A549 (cell line): Measurements from ENCODE around the gene PDCL2. TPM values are rescaled to one million over a fixed set of nuclear protein-coding genes. Genes with fewer than 3 reads are reported as not detected.

Experiments used
- ATAC-seq, 2 experiments: fragments of 200-7000 bp in 1 of 2; fragments of >200 bp in 1 of 2; cut with Nextera tagmentation in 1 of 2; cut with Tn5 transposase in 1 of 2; 3 replicates each; pipeline versions ENCODE4 v1.8.0 to v1.9.1; 2018 to 2020; ENCODE audit warnings: mild to moderate bottlenecking in 1 of 2, moderate library complexity in 1 of 2
- CTCF ChIA-PET: fragments of 300-600 bp; sonication (Branson Sonifier 250); formaldehyde crosslinking; extraction: SDS; loops from one replicate; lab custom pipeline; 2021; ENCODE audit warnings: antibody characterized with exemption, inconsistent platforms; lab: Yijun Ruan, JAX
- POLR2A ChIA-PET: fragments of 350-600 bp; formaldehyde crosslinking; extraction: SDS; loops from one replicate; lab custom pipeline; 2021; ENCODE audit warnings: antibody characterized with exemption, inconsistent platforms; lab: Yijun Ruan, JAX
- DNase-seq, 2 experiments: peaks; one replicate each; pipeline versions ENCODE4 v3.0.0 to v3.0.0-alpha.2; 2011 to 2016; ENCODE audit warnings: low read depth in 1 of 2, low spot score in 1 of 2
- FAIRE-seq: peaks from 2 replicates; lab custom pipeline; 2011; peaks lifted over from hg19 to GRCh38; lab: Jason Lieb, UNC
- H3K27ac ChIP-seq, 2 experiments: fragments of >200 bp; sonication (Bioruptor Twin); formaldehyde crosslinking; 3 replicates each; pipeline ENCODE4 v1.5.1; 2016 to 2017
- H3K4me1 ChIP-seq: fragments of >200 bp; sonication (Bioruptor Twin); formaldehyde crosslinking; 3 replicates; pipeline ENCODE4 v1.6.1; 2016
- H3K4me2 ChIP-seq: fragments of >200 bp; sonication (Bioruptor Twin); formaldehyde crosslinking; 3 replicates; pipeline ENCODE4 v1.6.1; 2016
- H3K4me3 ChIP-seq: fragments of >200 bp; sonication (Bioruptor Twin); formaldehyde crosslinking; 3 replicates; pipeline ENCODE4 v1.5.1; 2016
- H3K9me3 ChIP-seq: fragments of >200 bp; sonication (Bioruptor Twin); formaldehyde crosslinking; 3 replicates; pipeline ENCODE4 v1.6.1; 2016
- BHLHE40 ChIP-seq: IDR thresholded peaks from 2 replicates; pipeline ENCODE4 v1.6.1; 2012; ENCODE audit warnings: low read depth, low read length, inconsistent platforms
- CEBPB ChIP-seq, 2 experiments: fragments of >200 bp in 1 of 2; sonication (Bioruptor Twin) in 1 of 2; formaldehyde crosslinking in 1 of 2; IDR thresholded peaks; 2 replicates each; pipeline ENCODE4 v1.6.1; 2012 to 2016
- CHD2 ChIP-seq: fragments of 150-350 bp; IDR thresholded peaks from 2 replicates; pipeline ENCODE4 v1.6.1; 2014; ENCODE audit warnings: low read length; ENCODE audit not compliant: partially characterized antibody
- CHD4 ChIP-seq: fragments of 200-600 bp; sonication (generic); IDR thresholded peaks from 2 replicates; pipeline ENCODE4 v1.6.1; 2016; ENCODE audit warnings: antibody characterized with exemption, mild to moderate bottlenecking, borderline replicate concordance
- E2F6 ChIP-seq: IDR thresholded peaks from 2 replicates; pipeline ENCODE4 v1.6.1; 2012; ENCODE audit warnings: low read depth, borderline replicate concordance
- EHMT2 ChIP-seq: fragments of 200-600 bp; sonication (generic); IDR thresholded peaks from 2 replicates; pipeline ENCODE4 v1.6.1; 2016; ENCODE audit warnings: antibody characterized with exemption, low read depth, mild to moderate bottlenecking, moderate library complexity
- ELK1 ChIP-seq: fragments of 150-350 bp; IDR thresholded peaks from 2 replicates; pipeline ENCODE4 v1.6.1; 2014; ENCODE audit warnings: low read depth, mild to moderate bottlenecking, low read length
- HDAC2 ChIP-seq: fragments of 200-600 bp; sonication (generic); IDR thresholded peaks from 2 replicates; pipeline ENCODE4 v1.6.1; 2016
- HEYL ChIP-seq: fragments of 250-450 bp; sonication (Bioruptor Pico); IDR thresholded peaks from 2 replicates; pipeline ENCODE4 v1.8.0; 2021; ENCODE audit warnings: mild to moderate bottlenecking, moderate library complexity
- HOXB5 ChIP-seq: fragments of 250-450 bp; sonication (Bioruptor Pico); IDR thresholded peaks from 2 replicates; pipeline ENCODE4 v1.5.0; 2020; ENCODE audit warnings: mild to moderate bottlenecking, moderate library complexity
- JUN ChIP-seq, 2 experiments: fragments of >200 bp; sonication (Bioruptor Twin); formaldehyde crosslinking; IDR thresholded peaks; 2 replicates in 1 of 2; 3 replicates in 1 of 2; pipeline ENCODE4 v1.6.1; 2016 to 2017
- KDM1A ChIP-seq: fragments of 200-600 bp; sonication (generic); IDR thresholded peaks from 2 replicates; pipeline ENCODE4 v1.6.1; 2016; ENCODE audit warnings: low read depth, mild to moderate bottlenecking
- KDM5A ChIP-seq: fragments of 200-600 bp; sonication (generic); IDR thresholded peaks from 2 replicates; pipeline ENCODE4 v1.6.1; 2016; ENCODE audit warnings: antibody characterized with exemption, mild to moderate bottlenecking
- NPAS2 ChIP-seq: fragments of 250-450 bp; sonication (Bioruptor Pico); IDR thresholded peaks from 2 replicates; pipeline ENCODE4 v1.8.0; 2022; ENCODE audit warnings: mild to moderate bottlenecking, moderate library complexity, borderline replicate concordance
- NR3C1 ChIP-seq: fragments of >200 bp; sonication (Bioruptor Twin); formaldehyde crosslinking; IDR thresholded peaks from 3 replicates; pipeline ENCODE4 v1.6.1; 2017
- POLR2A ChIP-seq: IDR thresholded peaks from 2 replicates; pipeline ENCODE4 v1.6.1; 2012; ENCODE audit warnings: mild to moderate bottlenecking, low read length
- POLR2AphosphoS2 ChIP-seq: conservative IDR thresholded peaks from 2 replicates; pipeline ENCODE4 v1.6.1; 2012; ENCODE audit warnings: low read length, improper control_type of control experiment, inconsistent platforms
- RCOR1 ChIP-seq: fragments of 150-350 bp; IDR thresholded peaks from 2 replicates; pipeline ENCODE4 v1.6.1; 2014; ENCODE audit warnings: antibody characterized with exemption, low read length, low read depth
- REST ChIP-seq: fragments of 200-600 bp; sonication (generic); IDR thresholded peaks from 2 replicates; pipeline ENCODE4 v1.6.1; 2016; ENCODE audit warnings: antibody characterized with exemption, mild to moderate bottlenecking, moderate library complexity
- SMC3 ChIP-seq: fragments of >200 bp; sonication (Bioruptor Twin); formaldehyde crosslinking; IDR thresholded peaks from 3 replicates; pipeline ENCODE4 v1.6.1; 2018; ENCODE audit warnings: inconsistent platforms
- TFCP2L1 ChIP-seq: fragments of 250-450 bp; sonication (Bioruptor Pico); IDR thresholded peaks from 2 replicates; pipeline ENCODE4 v1.5.0; 2021; ENCODE audit warnings: mild to moderate bottlenecking
- WGBS: methylation state at CpG from one replicate; pipeline ENCODE4 v1.1.6; 2017; ENCODE audit errors: missing lambda C conversion rate; 5-methylcytosine and 5-hydroxymethylcytosine counted together
- polyA plus RNA-seq, 4 experiments: library from polyadenylated mRNA; depleted of rRNA in 3 of 4; stranded (reverse); fragments of >200 nt; fragmentation: RNase III in 1 of 4; extraction: RNeasy Plus Mini Kit Qiagen cat#74134 plus additional on column Dnase treatment in 1 of 4; gene quantifications; 2 replicates in 3 of 4; 3 replicates in 1 of 4; pipeline ENCODE4 v1.2.3, GENCODE V29; 2011 to 2017
- TF ChIP-seq, protein P1 (sequence below): fragments of 250-450 bp; sonication (Bioruptor Pico); IDR thresholded peaks from 2 replicates; pipeline ENCODE4 v1.5.0; 2020; ENCODE audit warnings: low read depth, mild to moderate bottlenecking, moderate library complexity

Gene PDCL2
- polyA plus RNA-seq, 2 of the 4 experiments (the other 2 are of a cell fraction) = not detected

DNA sequence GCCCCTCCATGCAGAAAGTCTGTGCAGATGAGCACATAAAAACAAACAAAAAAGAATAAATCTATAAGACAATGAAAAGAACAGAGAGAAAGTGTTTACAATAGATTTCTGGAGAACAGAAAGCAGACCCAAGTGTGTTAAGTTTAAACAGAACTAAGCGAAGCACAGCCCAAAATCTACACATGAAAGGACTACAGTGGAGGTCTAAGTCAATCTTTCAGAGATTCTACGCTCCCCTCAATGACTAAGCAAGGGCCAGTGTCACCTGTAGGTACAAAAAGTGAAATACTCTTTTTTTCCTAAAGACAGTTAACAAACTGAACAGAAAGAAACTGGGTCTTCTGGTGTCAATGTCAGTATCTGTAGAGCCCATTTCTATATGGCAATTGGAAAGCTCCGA is 63.6 kb downstream of the PDCL2 start:
- ATAC-seq = no peak
- CTCF ChIA-PET = interaction anchor here (1.2 kb wide), 1 partner anchor 183 kb away, joined by 3 read pairs; the partner anchor contains the start of gene SRD5A3
- TF ChIP-seq NR3C1 (no peak), RCOR1 (no peak), SMC3 (no peak)
- FAIRE-seq = no peak
- Histone ChIP-seq H3K27ac (no peak overlapping the region), H3K9me3 (peaks cover 9% of the 10 kb centered on the region; the same call in 1 of the 3 replicates), H3K4me1 (peaks cover 6% of the 10 kb centered on the region; the same call in 2 of the 3 replicates), H3K4me3 (no peak overlapping the region), H3K4me2 (no peak overlapping the region)
- no peak for DNase-seq
- POLR2A ChIA-PET = no interaction called here
- WGBS = 94% methylated on average over 3 of the region's 3 CpGs

GRCh38 chr4:55524844-55525571 is 67.0 kb downstream of the PDCL2 start:
- H3K27ac ChIP-seq = peak overlapping the region; percentile 21 to 64; a peak in 3 of 6 replicates
- POLR2A ChIA-PET = no interaction called here
- H3K4me2 ChIP-seq = peak overlapping the region; percentile 22; the same call in 2 of the 3 replicates
- no peaks in the 10 kb centered on the region for H3K9me3 ChIP-seq
- TF ChIP-seq RCOR1 = no peak
- no peak for TF ChIP-seq TFCP2L1 (CRISPR knock-in tag)
- no peak for TF ChIP-seq HOXB5 (CRISPR knock-in tag)
- TF ChIP-seq, protein P1, sequence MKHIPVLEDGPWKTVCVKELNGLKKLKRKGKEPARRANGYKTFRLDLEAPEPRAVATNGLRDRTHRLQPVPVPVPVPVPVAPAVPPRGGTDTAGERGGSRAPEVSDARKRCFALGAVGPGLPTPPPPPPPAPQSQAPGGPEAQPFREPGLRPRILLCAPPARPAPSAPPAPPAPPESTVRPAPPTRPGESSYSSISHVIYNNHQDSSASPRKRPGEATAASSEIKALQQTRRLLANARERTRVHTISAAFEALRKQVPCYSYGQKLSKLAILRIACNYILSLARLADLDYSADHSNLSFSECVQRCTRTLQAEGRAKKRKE = no peak
- no peak for TF ChIP-seq E2F6
- TF ChIP-seq REST = no peak
- no peak for TF ChIP-seq CEBPB (IDR thresholded peaks at IDR 0.05)
- TF ChIP-seq NPAS2 (CRISPR knock-in tag) = no peak
- no peak for TF ChIP-seq CHD2
- no peak for TF ChIP-seq HEYL (CRISPR knock-in tag)
- TF ChIP-seq HDAC2 = no peak
- no peak for TF ChIP-seq POLR2AphosphoS2
- peaks cover 6% of the 10 kb centered on the region; the same call in 2 of the 3 replicates for H3K4me1 ChIP-seq
- no peak overlapping the region for H3K4me3 ChIP-seq
- DNase-seq = no peak
- ATAC-seq = no peak
- WGBS = 90% methylated on average over 4 of the region's 4 CpGs
- CTCF ChIA-PET = no interaction called here
- no peak for FAIRE-seq

- DNase-seq (no peak), ATAC-seq (no peak), FAIRE-seq (no peak)
- no peak overlapping the region for H3K4me3 ChIP-seq
- H3K4me2 ChIP-seq = no peak overlapping the region
- POLR2A ChIA-PET = no interaction called here
- no peaks in the 10 kb centered on the region for H3K4me1 ChIP-seq
- H3K9me3 ChIP-seq = no peaks in the 10 kb centered on the region
- no peak for TF ChIP-seq ELK1
- TF ChIP-seq JUN (IDR thresholded peaks at IDR 0.05) = no peak
- no peak for TF ChIP-seq KDM1A
- TF ChIP-seq CHD4 = no peak
- TF ChIP-seq EHMT2 = no peak
- TF ChIP-seq NPAS2 (CRISPR knock-in tag) = no peak
- no peak for TF ChIP-seq POLR2A
- no peak for TF ChIP-seq BHLHE40
- no peak for TF ChIP-seq KDM5A
- no peak overlapping the region for H3K27ac ChIP-seq
- CTCF ChIA-PET = no interaction called here
These were observed 73.6 kb downstream of the PDCL2 start for GRCh38 chr4:55518442-55518841.
